CD4-positive, CD25-positive, alpha-beta regulatory T cell (primary cell): ENCODE measurements around the gene FAM168A. TPM values are rescaled to one million over a fixed set of nuclear protein-coding genes. Genes with fewer than 3 reads are reported as not detected.

Experiments used
- ATAC-seq, 2 donors: fragments of 150-1000 bp; cut with Tn5 transposase; one replicate each; pipeline ENCODE4 v1.10.0; 2021; ENCODE audit warnings: low read depth in 2 of 2, moderate number of reproducible peaks in 2 of 2, moderate library complexity in 1 of 2
- DNase-seq, 3 donors: peaks; one replicate each; pipeline versions ENCODE4 v3.0.0 to v3.0.0-alpha.2; 2012 to 2022; ENCODE audit warnings: mixed read lengths in 1 of 3
- H3K27ac ChIP-seq: one replicate; pipeline ENCODE4 v1.7.0; 2013; ENCODE audit warnings: mild to moderate bottlenecking, low read length; ENCODE audit not compliant: insufficient read depth, poor library complexity, severe bottlenecking
- H3K27me3 ChIP-seq: one replicate; pipeline ENCODE4 v1.7.0; 2013; ENCODE audit warnings: low read length; ENCODE audit not compliant: control insufficient read depth, insufficient read depth
- H3K36me3 ChIP-seq: one replicate; pipeline ENCODE4 v1.7.0; 2013; ENCODE audit warnings: mild to moderate bottlenecking, low read length, moderate library complexity; ENCODE audit not compliant: control insufficient read depth, insufficient read depth
- H3K4me1 ChIP-seq: 2 replicates; pipeline ENCODE4 v1.7.0; 2013; ENCODE audit warnings: mild to moderate bottlenecking, low read length; ENCODE audit not compliant: insufficient read depth, control insufficient read depth, poor library complexity, severe bottlenecking
- H3K4me3 ChIP-seq: one replicate; pipeline ENCODE4 v1.7.0; 2013; ENCODE audit warnings: low read depth, mild to moderate bottlenecking, low read length, moderate library complexity
- H3K9me3 ChIP-seq, 2 experiments: 1 replicate in 1 of 2; 2 replicates in 1 of 2; pipeline ENCODE4 v1.7.0; 2013; ENCODE audit warnings: low read length in 2 of 2, mild to moderate bottlenecking in 1 of 2, moderate library complexity in 1 of 2; ENCODE audit not compliant: control insufficient read depth in 2 of 2
- H3K27ac Mint-ChIP-seq, 3 donors: one replicate each; pipeline ENCODE4 v1.8.0; 2020 to 2022; ENCODE audit warnings: mild to moderate bottlenecking in 3 of 3, mixed read lengths in 3 of 3, moderate library complexity in 2 of 3
- H3K27me3 Mint-ChIP-seq: one replicate; pipeline ENCODE4 v1.8.0; 2022; ENCODE audit warnings: mild to moderate bottlenecking, mixed read lengths
- H3K36me3 Mint-ChIP-seq: one replicate; pipeline ENCODE4 v1.8.0; 2020; ENCODE audit warnings: mixed read lengths
- H3K4me1 Mint-ChIP-seq, 4 donors: one replicate each; pipeline ENCODE4 v1.8.0; 2020 to 2022; ENCODE audit warnings: mixed read lengths in 4 of 4, mild to moderate bottlenecking in 1 of 4
- H3K4me3 Mint-ChIP-seq, 4 donors: one replicate each; pipeline ENCODE4 v1.8.0; 2020 to 2022; ENCODE audit warnings: mild to moderate bottlenecking in 4 of 4, mixed read lengths in 4 of 4, moderate library complexity in 3 of 4
- H3K9me3 Mint-ChIP-seq, 7 donors: one replicate each; pipeline ENCODE4 v1.8.0; 2020 to 2022; ENCODE audit warnings: mixed read lengths in 7 of 7, mild to moderate bottlenecking in 3 of 7, moderate library complexity in 2 of 7
- polyA plus RNA-seq, 4 donors: library from polyadenylated mRNA; unstranded; fragments of 300-500 nt; fragmentation: Illumina TruSeq; gene quantifications; one replicate each; pipeline ENCODE4 v1.2.3, GENCODE V29; 2021
- total RNA-seq: library from RNA; stranded (reverse); gene quantifications from one replicate; pipeline ENCODE4 v1.2.3, GENCODE V29; 2022

The FAM168A gene
- total and polyA plus RNA-seq, 5 donors from 2014 or later = 1.5 to 21.3 (median 3.0) TPM

GRCh38 chr11:73393011-73393380 lies 204.9 kb downstream of the FAM168A start:
- no peak for ATAC-seq
- Histone ChIP-seq H3K27me3 (no peaks in the 10 kb centered on the region), H3K9me3 (no peaks in the 10 kb centered on the region), H3K4me1 (no peaks in the 10 kb centered on the region), H3K4me3 (no peak overlapping the region), H3K36me3 (peaks cover 6% of the 10 kb centered on the region), H3K27ac (no peak overlapping the region)
- Mint-ChIP-seq H3K4me3 (no peak overlapping the region), H3K4me1 (peaks cover 0 to 16% (median 8%) of the 10 kb centered on the region in 4 donors), H3K27ac (peak overlapping the region; percentile 41 to 67 (median 48)), H3K9me3 (no peaks in the 10 kb centered on the region), H3K27me3 (no peaks in the 10 kb centered on the region), H3K36me3 (no peaks in the 10 kb centered on the region)
- no peak for DNase-seq

- Histone ChIP-seq H3K9me3 (no peaks in the 10 kb centered on the region), H3K4me1 (no peaks in the 10 kb centered on the region), H3K36me3 (peaks cover 6% of the 10 kb centered on the region), H3K27ac (no peak overlapping the region), H3K4me3 (no peak overlapping the region), H3K27me3 (no peaks in the 10 kb centered on the region)
- no peak overlapping the region for H3K4me3 Mint-ChIP-seq
- H3K4me1 Mint-ChIP-seq = peaks cover 0 to 19% (median 7%) of the 10 kb centered on the region in 4 donors
- no peaks in the 10 kb centered on the region for H3K36me3 Mint-ChIP-seq
- no peak for ATAC-seq
- no peaks in the 10 kb centered on the region for H3K27me3 Mint-ChIP-seq
- no peak overlapping the region for H3K27ac Mint-ChIP-seq
- no peaks in the 10 kb centered on the region for H3K9me3 Mint-ChIP-seq
- no peak for DNase-seq
Measured at GRCh38 chr11:73392108-73393010, 205.6 kb downstream of the FAM168A start.

- H3K4me1 Mint-ChIP-seq = peaks cover 0 to 26% (median 11%) of the 10 kb centered on the region in 4 donors
- H3K27me3 ChIP-seq = no peaks in the 10 kb centered on the region
- peaks cover 6% of the 10 kb centered on the region for H3K36me3 ChIP-seq
- H3K9me3 ChIP-seq = no peaks in the 10 kb centered on the region
- no peak for ATAC-seq
- no peaks in the 10 kb centered on the region for H3K9me3 Mint-ChIP-seq
- H3K4me3 Mint-ChIP-seq = no peak overlapping the region
- H3K4me3 ChIP-seq = no peak overlapping the region
- DNase-seq = no peak
- H3K27me3 Mint-ChIP-seq = no peaks in the 10 kb centered on the region
- H3K27ac ChIP-seq = no peak overlapping the region
- H3K4me1 ChIP-seq = no peaks in the 10 kb centered on the region
- H3K36me3 Mint-ChIP-seq = no peaks in the 10 kb centered on the region
- H3K27ac Mint-ChIP-seq = no peak overlapping the region
Measured at GRCh38 chr11:73391665-73392064, 206.2 kb downstream of the FAM168A start.

- Histone ChIP-seq H3K27ac (no peak overlapping the region), H3K4me3 (no peak overlapping the region), H3K36me3 (peaks cover 6% of the 10 kb centered on the region), H3K27me3 (no peaks in the 10 kb centered on the region), H3K4me1 (peaks cover 5% of the 10 kb centered on the region), H3K9me3 (no peaks in the 10 kb centered on the region)
- Mint-ChIP-seq H3K27ac (peak overlapping the region in 1 of 3 donors; percentile 55), H3K27me3 (no peaks in the 10 kb centered on the region), H3K36me3 (no peaks in the 10 kb centered on the region), H3K4me3 (no peak overlapping the region), H3K9me3 (no peaks in the 10 kb centered on the region), H3K4me1 (peaks cover 0 to 33% (median 15%) of the 10 kb centered on the region in 4 donors)
- no peak for DNase-seq
- ATAC-seq = no peak
Measured at GRCh38 chr11:73390601-73391565, 207.0 kb downstream of the FAM168A start.

GRCh38 chr11:73389916-73390315 lies 208.0 kb downstream of the FAM168A start:
- Mint-ChIP-seq H3K4me1 (peaks cover 0 to 43% (median 20%) of the 10 kb centered on the region in 4 donors), H3K36me3 (no peaks in the 10 kb centered on the region), H3K27me3 (no peaks in the 10 kb centered on the region), H3K4me3 (no peak overlapping the region), H3K27ac (peak overlapping the region in 1 of 3 donors; percentile 82), H3K9me3 (no peaks in the 10 kb centered on the region)
- Histone ChIP-seq H3K27ac (no peak overlapping the region), H3K9me3 (no peaks in the 10 kb centered on the region), H3K27me3 (no peaks in the 10 kb centered on the region), H3K4me3 (no peak overlapping the region), H3K36me3 (peaks cover 6% of the 10 kb centered on the region), H3K4me1 (peaks cover 15% of the 10 kb centered on the region)
- no peak for DNase-seq
- no peak for ATAC-seq

- Histone ChIP-seq H3K9me3 (no peaks in the 10 kb centered on the region), H3K4me3 (no peak overlapping the region), H3K27me3 (no peaks in the 10 kb centered on the region), H3K36me3 (peaks cover 6% of the 10 kb centered on the region), H3K27ac (no peak overlapping the region), H3K4me1 (peaks cover 23% of the 10 kb centered on the region)
- no peaks in the 10 kb centered on the region for H3K36me3 Mint-ChIP-seq
- no peaks in the 10 kb centered on the region for H3K9me3 Mint-ChIP-seq
- peak overlapping the region in 2 of 3 donors; percentile 82 to 86 for H3K27ac Mint-ChIP-seq
- H3K27me3 Mint-ChIP-seq = no peaks in the 10 kb centered on the region
- DNase-seq (no peak), ATAC-seq (no peak)
- H3K4me1 Mint-ChIP-seq = peaks cover 0 to 51% (median 27%) of the 10 kb centered on the region in 4 donors
- H3K4me3 Mint-ChIP-seq = no peak overlapping the region
Measured at GRCh38 chr11:73389134-73389525, 208.8 kb downstream of the FAM168A start.

- Mint-ChIP-seq H3K4me1 (peaks cover 0 to 57% (median 29%) of the 10 kb centered on the region in 4 donors), H3K9me3 (no peaks in the 10 kb centered on the region), H3K4me3 (peak overlapping the region in 1 of 4 donors; percentile 38), H3K36me3 (no peaks in the 10 kb centered on the region), H3K27ac (peak overlapping the region; percentile 82 to 89 (median 86)), H3K27me3 (no peaks in the 10 kb centered on the region)
- Histone ChIP-seq H3K36me3 (peaks cover 6% of the 10 kb centered on the region), H3K4me1 (peaks cover 29% of the 10 kb centered on the region), H3K27me3 (no peaks in the 10 kb centered on the region), H3K9me3 (no peaks in the 10 kb centered on the region), H3K4me3 (no peak overlapping the region), H3K27ac (no peak overlapping the region)
- ATAC-seq (no peak), DNase-seq (no peak)
Measured at GRCh38 chr11:73388265-73389133, 209.4 kb downstream of the FAM168A start.
